Hematopoietic multipotent progenitor cell treated with erythropoietin and hydrocortisone succinate and interleukin-3 and kit ligand, for 4 days (in vitro differentiated cells): ENCODE data around the gene C14orf180.
"Not testable (repeated sequence)": the region's sequence is repeated elsewhere in the genome, so short reads cannot be mapped to it uniquely, and the experiment has no call there.

Source experiments
- DNase-seq: peaks from one replicate; pipeline ENCODE4 v3.0.0-alpha.2; 2015

Gene C14orf180

GRCh38 chr14:104563191-104563741, 16.3 kb upstream of the C14orf180 start:
- DNase-seq = no peak

- DNase-seq = peak; percentile 80
Measured at GRCh38 chr14:104563742-104564615, 15.6 kb upstream of the C14orf180 start.

GRCh38 chr14:104564744-104565679, 14.6 kb upstream of the C14orf180 start:
- no peak for DNase-seq

DNA sequence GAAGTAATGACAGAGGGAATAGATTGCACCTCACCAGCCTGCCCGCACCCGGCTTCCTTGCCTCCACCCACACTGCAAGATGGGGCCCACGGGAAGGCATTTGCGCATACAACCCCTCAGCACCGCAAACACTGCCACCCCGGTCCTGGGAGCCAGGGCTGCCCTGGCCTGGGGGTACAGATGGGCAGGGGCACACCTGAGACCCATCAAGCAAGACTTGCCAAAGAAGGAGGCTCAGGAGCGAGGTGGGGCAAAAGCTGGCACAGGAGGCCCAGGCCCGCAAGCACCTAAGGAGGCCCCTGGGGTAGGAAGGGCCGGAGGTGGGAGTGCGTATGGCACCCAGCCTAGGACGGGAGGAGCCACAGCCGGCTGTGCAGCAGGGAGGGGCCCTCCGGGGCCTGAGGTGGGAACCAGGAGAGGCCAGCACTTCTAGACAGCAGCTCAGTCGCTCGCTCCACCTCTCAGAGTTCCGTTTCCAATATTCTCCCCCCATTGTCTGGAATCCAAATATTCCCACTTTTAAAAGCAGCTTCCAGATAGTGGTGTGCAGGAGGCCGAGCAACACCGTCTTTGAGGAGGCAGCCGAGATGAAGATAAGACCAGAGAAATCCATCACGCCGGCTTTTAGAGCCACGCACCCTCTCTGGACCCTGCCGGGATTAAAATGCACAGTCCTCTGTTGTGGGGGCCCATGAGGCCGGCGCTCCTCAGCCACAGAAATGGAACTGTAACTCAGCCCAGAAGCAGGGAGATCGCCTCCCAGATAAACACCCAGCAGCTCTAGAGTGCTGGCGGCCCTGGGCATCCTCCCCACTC, 12.2 kb upstream of the C14orf180 start:
- no peak for DNase-seq

DNA sequence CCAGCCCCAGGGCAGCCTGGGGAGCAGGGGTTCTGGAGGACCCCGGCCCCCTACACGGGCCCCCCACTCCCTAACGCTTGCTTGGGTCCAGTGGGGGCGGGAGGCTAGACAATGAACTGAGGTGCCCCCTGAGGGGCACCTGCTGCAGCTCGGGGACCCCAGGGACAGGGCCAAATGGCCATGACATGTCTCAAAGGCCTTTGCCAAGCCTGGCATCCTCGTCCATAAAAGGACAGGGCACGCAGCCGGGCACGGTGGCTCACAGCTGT, 11.7 kb upstream of the C14orf180 start:
- DNase-seq = no peak

DNA sequence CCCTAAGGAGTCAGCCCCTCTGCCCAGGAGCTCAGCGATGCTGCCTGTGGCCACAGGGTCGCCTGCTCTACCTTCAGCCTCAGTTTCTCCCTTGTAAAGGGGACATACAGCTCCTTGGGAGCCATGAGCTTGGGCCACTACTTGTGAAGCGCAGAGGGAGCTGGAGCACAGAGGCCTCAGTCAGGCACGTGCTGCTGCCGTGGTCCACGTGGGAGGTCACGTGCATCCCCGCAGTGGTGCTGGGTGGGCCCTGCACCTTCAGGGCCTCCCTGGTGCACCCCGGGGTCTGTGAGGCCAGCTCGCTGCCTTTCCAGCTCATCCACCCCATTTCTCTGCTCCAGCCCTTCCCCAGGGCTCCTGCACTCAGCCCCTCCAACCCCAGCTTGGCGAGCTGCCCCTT, 10.9 kb upstream of the C14orf180 start:
- no peak for DNase-seq

DNA sequence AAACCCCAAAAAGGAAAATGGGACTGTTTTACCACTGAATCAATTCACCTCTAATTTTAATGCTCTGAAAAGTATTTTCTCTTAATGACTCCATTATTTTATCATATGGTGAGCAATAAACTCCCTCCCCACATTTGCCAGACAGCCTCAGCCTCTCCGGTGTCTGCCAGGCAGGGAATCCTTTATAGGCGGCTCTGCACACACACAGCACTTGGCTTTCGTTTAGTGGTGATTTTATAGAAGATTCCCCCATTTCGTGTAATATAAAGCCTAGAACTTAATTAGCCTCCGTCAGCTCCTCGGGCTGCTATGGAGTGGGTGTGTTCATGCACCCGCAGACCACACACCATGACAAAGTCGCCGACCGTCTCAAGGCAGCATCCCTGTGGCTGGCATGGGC, 10.1 kb upstream of the C14orf180 start:
- no peak for DNase-seq

DNA sequence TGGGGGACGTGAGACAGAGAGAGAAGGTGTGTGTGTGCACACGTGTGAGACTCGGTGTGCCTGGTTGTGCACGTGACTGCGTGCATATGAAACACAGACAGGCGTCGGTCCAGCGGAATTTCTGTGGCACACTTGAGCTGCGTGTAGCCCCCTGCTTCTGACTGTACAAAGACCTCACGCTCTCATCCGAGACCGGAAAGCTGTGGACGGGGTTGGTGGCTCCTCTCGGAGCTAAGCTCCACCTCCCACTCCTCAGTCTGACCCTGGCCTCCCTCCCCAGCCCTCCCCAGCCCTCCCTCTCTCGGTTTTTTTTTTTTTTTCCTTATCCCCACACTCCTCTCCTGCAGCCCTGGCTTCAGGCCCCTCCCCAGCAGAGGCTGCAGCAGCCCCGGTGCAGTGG, 8.3 kb upstream of the C14orf180 start:
- no peak for DNase-seq

- DNase-seq = no peak
Measured at GRCh38 chr14:104572024-104572626, 7.4 kb upstream of the C14orf180 start.

GRCh38 chr14:104572668-104573067, 6.9 kb upstream of the C14orf180 start:
- no peak for DNase-seq

GRCh38 chr14:104573930-104574329, 5.6 kb upstream of the C14orf180 start:
- peak; percentile 19 for DNase-seq

DNA sequence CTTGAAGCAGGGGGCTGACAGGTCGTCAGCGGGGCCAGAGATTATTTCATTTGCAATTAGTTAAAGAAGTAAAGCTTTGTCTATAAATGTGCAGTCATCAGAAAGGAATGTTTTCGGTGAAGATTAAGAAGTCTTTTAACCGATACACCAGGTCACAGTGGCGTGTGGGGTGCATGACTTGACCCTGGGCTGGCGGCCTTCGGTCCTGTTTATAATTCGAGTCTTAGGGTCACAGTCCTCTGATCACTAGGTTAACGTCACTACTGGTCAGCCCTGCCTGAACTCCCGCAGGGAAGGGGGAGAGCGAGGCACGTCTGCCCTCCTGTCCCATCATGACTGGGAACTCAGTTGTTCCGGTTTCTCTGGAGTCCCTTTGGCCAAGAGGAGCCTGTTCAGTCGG, 5.0 kb upstream of the C14orf180 start:
- no peak for DNase-seq

- DNase-seq = no peak
Measured at GRCh38 chr14:104574978-104575583, 4.5 kb upstream of the C14orf180 start.

GRCh38 chr14:104576232-104576969, 3.2 kb upstream of the C14orf180 start:
- no peak for DNase-seq

DNA sequence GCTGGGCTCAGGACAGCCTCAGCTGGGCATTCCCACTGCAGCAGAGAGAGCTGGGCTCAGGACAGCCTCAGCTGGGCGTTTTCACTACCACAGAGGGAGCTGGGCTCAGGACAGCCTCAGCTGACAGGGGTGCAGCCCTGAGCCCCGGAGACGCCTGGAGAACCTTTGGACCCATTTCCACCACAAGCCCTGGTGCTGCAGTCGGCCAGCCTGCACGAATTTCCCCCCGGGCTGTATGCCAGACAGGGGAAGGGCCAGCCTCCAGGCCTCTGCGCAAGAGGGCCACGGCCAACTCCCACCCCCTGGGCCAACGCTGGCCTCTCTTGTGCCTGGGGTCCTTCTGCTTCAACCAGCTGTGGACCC, 2.6 kb upstream of the C14orf180 start:
- DNase-seq = no peak

DNA sequence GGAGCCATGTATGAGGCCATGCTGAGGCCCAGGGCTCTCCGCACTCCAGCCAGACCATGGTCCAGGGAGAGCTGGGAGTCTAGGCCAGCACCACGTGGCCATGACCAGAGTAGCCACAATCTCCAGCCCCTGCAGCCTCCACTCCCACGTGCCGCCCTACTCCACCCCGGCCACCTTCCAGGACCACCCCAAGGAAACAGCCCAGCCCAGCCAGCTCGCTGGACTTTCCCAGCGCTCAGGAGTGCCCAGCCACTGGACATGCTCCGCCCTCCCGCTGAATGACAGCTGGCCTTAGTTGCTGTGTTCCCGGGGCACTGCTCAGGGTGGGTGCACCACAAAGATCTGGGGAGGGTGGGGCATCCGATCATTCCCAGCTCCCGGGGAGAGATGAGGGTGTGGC, 2.1 kb upstream of the C14orf180 start:
- DNase-seq = no peak

DNA sequence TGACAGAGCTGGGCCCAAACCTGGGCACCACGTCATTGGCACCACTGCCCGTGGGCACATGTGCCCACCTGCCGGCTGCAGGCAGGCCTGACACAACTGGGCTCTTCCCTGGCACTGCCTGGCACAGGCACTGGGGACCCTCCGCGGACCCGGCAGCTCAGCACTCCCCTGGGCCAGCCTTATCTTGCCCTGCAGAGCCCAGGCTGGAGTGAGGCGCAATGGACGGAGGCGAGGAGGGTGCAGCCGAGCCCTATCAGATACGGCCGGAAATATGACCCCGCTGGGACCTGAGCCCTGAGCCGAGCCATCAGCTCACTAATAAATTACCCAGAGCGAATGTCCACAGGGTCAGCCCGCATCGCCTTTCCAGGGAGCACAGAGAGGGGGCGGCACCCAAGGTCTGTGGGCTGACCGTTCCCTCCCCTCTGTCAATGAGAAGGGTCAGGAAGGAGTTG, 1.7 kb upstream of the C14orf180 start:
- DNase-seq = no peak

- no peak for DNase-seq
Measured at GRCh38 chr14:104578321-104578720, 1.2 kb upstream of the C14orf180 start.

DNA sequence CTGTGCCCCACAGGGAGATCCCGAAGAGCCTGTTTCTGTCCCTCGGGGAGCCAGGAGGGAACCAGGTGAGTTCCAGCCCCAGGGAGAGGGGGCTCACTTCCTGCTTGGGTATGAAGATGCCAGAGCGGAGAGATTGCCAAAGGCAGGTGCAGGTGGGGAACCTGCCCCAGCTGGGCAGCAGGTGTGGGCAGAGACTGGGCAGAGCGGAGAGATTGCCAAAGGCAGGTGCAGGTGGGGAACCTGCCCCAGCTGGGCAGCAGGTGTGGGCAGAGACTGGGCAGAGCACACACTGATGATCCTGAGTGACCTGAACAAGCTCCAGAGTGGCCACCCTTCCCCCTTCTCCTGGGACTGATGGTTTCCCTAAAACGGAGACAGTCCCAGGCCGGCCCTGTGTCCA, 375 bp downstream of the C14orf180 start:
- not testable (repeated sequence) for DNase-seq

DNA sequence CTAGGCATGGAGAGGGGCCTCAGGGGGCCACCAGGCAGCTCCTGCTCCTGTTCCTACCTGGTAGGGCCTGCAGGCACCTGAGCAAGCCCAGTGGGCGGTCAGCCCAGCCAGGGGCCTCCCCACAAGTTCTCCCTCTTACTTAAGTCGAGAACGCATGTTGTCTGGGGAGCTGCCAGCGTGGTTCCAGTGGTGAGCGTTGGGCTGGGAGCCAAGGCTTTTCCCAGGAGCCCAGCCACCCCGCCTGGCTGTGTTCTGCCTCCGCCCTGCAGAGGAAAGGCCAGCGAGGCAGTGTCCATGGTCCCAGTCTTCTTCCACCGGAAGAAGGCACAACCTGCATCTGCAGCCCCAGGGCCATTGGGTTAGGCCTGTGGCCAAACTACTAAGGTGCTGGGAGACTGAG, 1.4 kb downstream of the C14orf180 start:
- DNase-seq = no peak

- no peak for DNase-seq
Measured at GRCh38 chr14:104581521-104581920, 2.0 kb downstream of the C14orf180 start.
